Nephron progenitor cell (in vitro differentiated cells): ENCODE data around the gene GOLGA2.

Experiments
- DNase-seq: peaks from one replicate; pipeline ENCODE4 v3.0.0; 2021
- H3K27ac Mint-ChIP-seq: 2 replicates; pipeline ENCODE4 v1.8.0; 2021; ENCODE audit warnings: mild to moderate bottlenecking, moderate library complexity, mixed read lengths
- H3K27me3 Mint-ChIP-seq: 2 replicates; pipeline ENCODE4 v1.8.0; 2021; ENCODE audit warnings: mild to moderate bottlenecking, low read depth, mixed read lengths; ENCODE audit not compliant: poor library complexity
- H3K36me3 Mint-ChIP-seq: 2 replicates; pipeline ENCODE4 v1.8.0; 2021; ENCODE audit warnings: low read depth, mixed read lengths
- H3K4me1 Mint-ChIP-seq: 2 replicates; pipeline ENCODE4 v1.8.0; 2021; ENCODE audit warnings: mixed read lengths
- H3K4me3 Mint-ChIP-seq: 2 replicates; pipeline ENCODE4 v1.8.0; 2021; ENCODE audit warnings: mild to moderate bottlenecking, moderate library complexity, mixed read lengths
- H3K9me3 Mint-ChIP-seq: 2 replicates; pipeline ENCODE4 v1.8.0; 2021; ENCODE audit warnings: mild to moderate bottlenecking, moderate library complexity, mixed read lengths
- TF ChIP-seq, protein P1 (sequence below): fragments of 200-600 bp; sonication (generic); IDR thresholded peaks from 2 replicates; pipeline ENCODE4 v1.5.0; 2021; ENCODE audit warnings: antibody characterized with exemption

The GOLGA2 gene

DNA sequence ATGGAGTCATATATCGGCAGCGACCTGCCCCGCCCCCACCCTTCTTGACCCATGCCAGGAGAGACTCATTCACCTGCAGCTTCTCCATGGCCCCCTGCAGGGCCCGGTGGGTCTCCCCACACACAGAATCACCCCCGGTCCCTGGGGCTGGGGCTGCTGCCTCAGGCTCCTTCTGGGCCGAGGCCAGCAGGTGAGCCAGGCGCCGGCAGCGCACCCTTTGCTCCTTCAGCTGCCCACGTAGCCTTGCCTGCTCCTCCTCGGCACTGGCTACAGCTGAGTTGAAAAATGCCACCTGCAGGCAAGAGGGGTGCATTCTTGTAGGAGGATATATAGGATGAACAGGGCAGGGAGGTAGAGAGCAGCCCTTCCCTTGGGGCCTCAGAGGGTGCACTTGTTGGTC is 17.9 kb downstream of the GOLGA2 start:
- no peak for DNase-seq
- Mint-ChIP-seq H3K9me3 (no peaks in the 10 kb centered on the region), H3K36me3 (peaks cover 45% of the 10 kb centered on the region), H3K4me1 (peaks cover 23% of the 10 kb centered on the region), H3K27ac (peak overlapping the region; percentile 83), H3K4me3 (no peak overlapping the region), H3K27me3 (peaks cover 3% of the 10 kb centered on the region)
- TF ChIP-seq, protein P1, sequence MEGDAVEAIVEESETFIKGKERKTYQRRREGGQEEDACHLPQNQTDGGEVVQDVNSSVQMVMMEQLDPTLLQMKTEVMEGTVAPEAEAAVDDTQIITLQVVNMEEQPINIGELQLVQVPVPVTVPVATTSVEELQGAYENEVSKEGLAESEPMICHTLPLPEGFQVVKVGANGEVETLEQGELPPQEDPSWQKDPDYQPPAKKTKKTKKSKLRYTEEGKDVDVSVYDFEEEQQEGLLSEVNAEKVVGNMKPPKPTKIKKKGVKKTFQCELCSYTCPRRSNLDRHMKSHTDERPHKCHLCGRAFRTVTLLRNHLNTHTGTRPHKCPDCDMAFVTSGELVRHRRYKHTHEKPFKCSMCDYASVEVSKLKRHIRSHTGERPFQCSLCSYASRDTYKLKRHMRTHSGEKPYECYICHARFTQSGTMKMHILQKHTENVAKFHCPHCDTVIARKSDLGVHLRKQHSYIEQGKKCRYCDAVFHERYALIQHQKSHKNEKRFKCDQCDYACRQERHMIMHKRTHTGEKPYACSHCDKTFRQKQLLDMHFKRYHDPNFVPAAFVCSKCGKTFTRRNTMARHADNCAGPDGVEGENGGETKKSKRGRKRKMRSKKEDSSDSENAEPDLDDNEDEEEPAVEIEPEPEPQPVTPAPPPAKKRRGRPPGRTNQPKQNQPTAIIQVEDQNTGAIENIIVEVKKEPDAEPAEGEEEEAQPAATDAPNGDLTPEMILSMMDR, result no peak

DNA sequence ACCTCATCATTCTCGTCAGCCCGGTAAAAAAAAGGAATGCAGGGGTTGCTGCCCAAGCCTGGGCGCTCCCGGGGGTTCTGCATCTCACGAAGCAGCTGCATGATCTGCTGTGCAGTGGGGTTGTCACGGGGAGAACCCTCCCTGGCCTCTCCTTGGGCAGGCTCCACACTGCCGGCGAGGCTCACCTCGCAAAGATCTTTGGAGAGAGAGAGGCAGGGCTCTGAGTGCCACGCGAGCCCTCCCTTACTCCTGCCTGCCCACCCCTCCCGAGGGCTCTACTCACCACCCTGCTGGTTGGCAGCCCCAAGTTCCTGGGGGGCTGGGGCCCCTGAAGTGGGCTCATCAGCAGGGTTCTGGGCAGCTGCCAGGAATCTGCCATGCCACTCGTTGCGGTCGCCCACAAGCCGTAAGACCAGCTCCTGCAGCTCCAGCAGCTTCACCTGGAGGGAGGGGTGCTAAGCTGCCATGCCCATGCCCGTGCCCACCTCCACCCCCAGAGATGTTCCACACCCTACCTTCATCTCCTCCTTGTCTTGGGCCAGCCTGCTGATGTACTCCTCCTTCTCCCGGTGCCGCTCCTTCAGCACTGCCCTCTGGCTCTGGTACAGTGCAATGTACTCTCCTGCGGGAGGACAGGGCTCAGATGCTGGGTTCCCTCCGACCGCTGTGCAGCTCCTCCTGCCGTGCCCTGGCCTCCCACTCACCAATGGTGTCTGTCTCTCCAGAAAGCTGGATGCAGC is 18.6 kb downstream of the GOLGA2 start:
- H3K27me3 Mint-ChIP-seq, result peaks cover 3% of the 10 kb centered on the region
- peaks cover 27% of the 10 kb centered on the region for H3K4me1 Mint-ChIP-seq
- H3K27ac Mint-ChIP-seq, result no peak overlapping the region
- no peak for DNase-seq
- TF ChIP-seq, protein P1, result no peak
- no peaks in the 10 kb centered on the region for H3K9me3 Mint-ChIP-seq
- peaks cover 41% of the 10 kb centered on the region for H3K36me3 Mint-ChIP-seq
- H3K4me3 Mint-ChIP-seq, result no peak overlapping the region

DNA sequence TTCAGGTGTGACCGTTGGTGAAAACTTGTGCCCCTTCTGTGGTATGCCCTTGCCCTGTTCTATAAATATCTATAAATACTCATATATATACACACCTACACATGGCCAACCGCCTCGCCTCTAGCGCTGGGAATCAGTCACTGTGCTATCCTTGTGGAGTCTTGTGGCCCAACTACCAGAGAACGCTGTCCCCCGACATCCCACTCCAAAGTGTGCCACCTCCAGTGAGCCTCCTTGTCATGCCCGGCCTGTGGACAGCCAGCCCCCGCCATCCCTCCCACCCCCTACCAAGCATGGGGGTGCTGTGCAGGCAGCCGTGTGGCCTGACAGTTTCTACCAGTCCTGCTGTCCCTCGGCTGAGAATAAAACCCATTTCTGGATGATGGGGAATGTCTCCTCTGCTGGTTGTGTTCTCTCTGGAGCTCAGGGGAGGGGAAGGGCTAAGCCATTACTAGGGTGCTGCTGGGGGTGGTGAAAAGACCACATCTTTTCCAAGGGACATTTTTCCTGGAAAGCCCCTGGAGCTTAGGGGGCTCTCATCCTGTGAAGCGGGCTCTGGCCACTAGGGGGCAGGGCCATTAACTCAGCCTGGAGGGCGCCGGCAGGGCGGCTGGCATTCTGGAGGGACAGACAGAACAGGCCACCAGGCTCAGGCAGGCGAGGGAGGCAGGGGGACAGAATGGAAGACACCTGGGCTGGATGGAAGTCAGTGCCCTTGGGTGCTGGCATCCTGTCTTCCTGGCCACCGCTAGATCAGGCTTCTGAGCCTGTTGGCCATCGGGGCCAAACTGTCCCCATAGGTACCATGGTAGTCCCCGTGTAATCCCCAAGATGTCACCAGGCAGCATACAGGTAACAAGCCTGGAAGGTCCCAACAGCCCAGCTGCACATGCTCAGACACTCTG is 20.7 kb downstream of the GOLGA2 start:
- peak; percentile 89 for DNase-seq
- Mint-ChIP-seq H3K4me1 (peaks cover 39% of the 10 kb centered on the region), H3K9me3 (no peaks in the 10 kb centered on the region), H3K27ac (no peak overlapping the region), H3K27me3 (peaks cover 5% of the 10 kb centered on the region), H3K4me3 (no peak overlapping the region), H3K36me3 (peaks cover 32% of the 10 kb centered on the region)
- TF ChIP-seq, protein P1, result peak; percentile 86

DNA sequence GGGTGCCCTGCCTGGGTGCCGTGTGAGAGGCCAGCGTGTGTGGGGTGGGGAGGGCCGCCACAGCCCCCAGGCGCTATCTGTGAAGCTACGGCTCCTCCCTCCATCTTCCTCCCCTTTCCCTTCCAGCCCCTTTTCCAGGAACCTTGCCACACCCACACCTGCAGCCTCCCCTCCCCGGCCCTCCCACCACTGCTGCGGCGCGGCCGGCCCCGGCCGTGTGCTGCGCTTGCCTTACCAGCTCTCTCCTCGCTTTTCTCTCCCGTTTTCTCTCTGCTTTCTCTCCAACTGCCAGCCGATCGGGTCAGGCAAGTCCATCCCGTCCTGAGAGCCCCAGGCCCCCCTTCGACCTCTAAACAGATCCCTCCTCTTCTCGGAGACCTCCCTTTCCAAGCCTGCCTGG is 21.4 kb downstream of the GOLGA2 start:
- H3K27me3 Mint-ChIP-seq, result peaks cover 8% of the 10 kb centered on the region
- TF ChIP-seq, protein P1, result no peak
- H3K9me3 Mint-ChIP-seq, result no peaks in the 10 kb centered on the region
- H3K4me1 Mint-ChIP-seq, result peaks cover 46% of the 10 kb centered on the region
- DNase-seq, result no peak
- H3K36me3 Mint-ChIP-seq, result peaks cover 30% of the 10 kb centered on the region
- no peak overlapping the region for H3K4me3 Mint-ChIP-seq
- H3K27ac Mint-ChIP-seq, result peak overlapping the region; percentile 72

DNA sequence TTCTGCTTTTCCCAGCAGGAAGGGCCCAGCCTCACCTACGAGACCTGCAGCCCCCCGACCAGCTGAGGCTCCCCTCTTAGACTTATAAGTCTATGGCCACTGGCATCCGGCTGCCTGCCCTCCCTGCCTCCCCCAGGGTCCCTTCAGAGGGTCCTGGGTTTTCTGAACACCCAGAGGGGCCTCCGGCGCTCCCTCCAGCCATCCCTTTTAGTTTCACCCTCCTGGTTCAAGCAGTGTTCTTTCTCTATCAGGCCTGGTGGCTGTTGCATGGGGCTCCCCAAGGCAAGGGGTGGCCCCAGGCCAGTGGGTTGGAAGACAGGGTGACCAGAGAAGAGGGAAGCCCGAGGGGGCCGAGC is 21.8 kb downstream of the GOLGA2 start:
- TF ChIP-seq, protein P1, result no peak
- H3K4me3 Mint-ChIP-seq, result no peak overlapping the region
- H3K9me3 Mint-ChIP-seq, result no peaks in the 10 kb centered on the region

More for the DNA sequence above, 21.8 kb downstream of the GOLGA2 start:
- Mint-ChIP-seq H3K27ac (no peak overlapping the region), H3K4me1 (peaks cover 47% of the 10 kb centered on the region), H3K27me3 (peaks cover 9% of the 10 kb centered on the region), H3K36me3 (peaks cover 26% of the 10 kb centered on the region)
- DNase-seq, result no peak
